ENCODE measurements around the gene MAT2B.
A peak's percentile ranks its signal among the peaks of the same experiment; 100 is the strongest.

MAT2B gene

DNA sequence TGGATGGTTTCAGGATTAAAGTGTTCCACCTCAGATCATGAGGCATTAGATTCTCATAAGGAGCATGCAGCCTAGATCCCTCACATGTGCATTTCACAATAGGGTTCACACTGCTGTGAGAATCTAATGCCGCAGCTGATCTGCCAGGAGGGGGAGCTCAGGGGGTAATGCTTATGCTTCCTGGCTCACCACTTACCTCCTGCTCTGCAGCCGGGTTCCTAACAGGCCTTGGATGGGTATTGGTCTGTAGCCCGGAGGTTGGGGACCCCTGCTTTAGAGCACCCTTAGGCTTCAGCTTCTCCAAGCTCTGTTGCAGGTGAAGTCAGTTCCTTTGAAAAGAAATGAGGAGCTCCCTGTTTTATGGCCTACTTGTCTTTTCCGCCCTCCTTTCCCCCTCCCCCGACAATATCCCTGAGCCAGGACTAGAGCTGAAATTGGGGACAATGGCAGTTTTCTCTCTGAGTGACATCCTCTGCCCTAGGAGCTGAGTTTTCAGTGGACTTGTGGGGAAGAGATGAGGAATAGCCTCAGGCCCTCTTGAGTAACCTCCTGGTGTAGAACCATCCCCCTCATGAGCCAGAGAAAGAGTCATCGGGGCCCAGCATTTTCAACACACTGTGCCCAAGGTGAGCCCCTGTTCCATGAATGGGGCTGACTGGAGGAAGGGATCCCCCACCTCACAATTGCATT is 16.2 kb upstream of the MAT2B start:
- Mint-ChIP-seq H3K27me3 (no peaks in the 10 kb centered on the region), H3K9me3 (no peaks in the 10 kb centered on the region), H3K36me3 (no peaks in the 10 kb centered on the region), H3K4me3 (no peak overlapping the region), H3K4me1 (no peaks in the 10 kb centered on the region), H3K27ac (no peak overlapping the region)
- DNase-seq (ENCODE audit: low spot score in 2 of 2) (no peak), ATAC-seq (ENCODE audit: low read depth) (no peak)

DNA sequence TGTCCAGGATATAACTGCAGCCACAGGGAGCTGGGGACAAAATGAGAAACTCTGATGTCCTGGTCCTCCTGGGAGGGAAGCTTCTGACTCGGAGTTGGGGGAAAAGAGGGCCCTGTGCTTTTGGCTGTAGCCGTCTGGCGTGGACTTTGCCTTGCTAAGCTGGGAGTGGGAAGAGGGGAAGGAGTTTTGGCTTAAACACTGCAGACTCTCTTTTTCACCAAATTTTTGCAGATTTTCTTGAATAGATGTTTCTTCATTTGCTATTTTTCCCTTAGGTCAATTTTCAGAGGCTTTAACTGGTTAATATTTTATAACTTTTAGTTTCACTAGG is 15.7 kb upstream of the MAT2B start:
- no peaks in the 10 kb centered on the region for H3K4me1 Mint-ChIP-seq
- no peaks in the 10 kb centered on the region for H3K9me3 Mint-ChIP-seq
- H3K27ac Mint-ChIP-seq: no peak overlapping the region
- ATAC-seq (ENCODE audit: low read depth) (no peak), DNase-seq (ENCODE audit: low spot score in 2 of 2) (no peak)
- no peak overlapping the region for H3K4me3 Mint-ChIP-seq
- H3K27me3 Mint-ChIP-seq: no peaks in the 10 kb centered on the region
- no peaks in the 10 kb centered on the region for H3K36me3 Mint-ChIP-seq

DNA sequence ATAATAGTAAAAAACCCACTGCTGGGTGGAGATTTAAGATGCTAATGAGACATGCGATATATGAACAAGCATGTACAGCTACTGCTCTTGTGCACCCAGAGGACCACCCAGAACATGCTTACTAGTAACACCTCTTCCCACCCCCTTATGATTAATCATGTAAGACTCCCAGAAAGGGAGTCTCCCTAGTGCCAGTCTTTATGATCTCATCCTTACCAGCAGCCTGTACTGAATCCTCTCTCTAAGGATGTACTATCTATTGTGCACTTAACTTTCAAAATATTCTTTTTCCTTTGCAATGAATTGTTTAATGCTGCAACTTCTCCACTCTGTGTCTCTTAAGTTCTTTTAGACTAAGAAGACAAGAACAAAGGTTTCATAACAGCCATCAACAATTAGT is 9.1 kb upstream of the MAT2B start:
- Mint-ChIP-seq H3K27me3 (no peaks in the 10 kb centered on the region), H3K36me3 (no peaks in the 10 kb centered on the region), H3K4me1 (no peaks in the 10 kb centered on the region), H3K9me3 (no peaks in the 10 kb centered on the region), H3K27ac (no peak overlapping the region), H3K4me3 (no peak overlapping the region)
- DNase-seq (ENCODE audit: low spot score in 2 of 2): no peak
- no peak for ATAC-seq (ENCODE audit: low read depth)

DNA sequence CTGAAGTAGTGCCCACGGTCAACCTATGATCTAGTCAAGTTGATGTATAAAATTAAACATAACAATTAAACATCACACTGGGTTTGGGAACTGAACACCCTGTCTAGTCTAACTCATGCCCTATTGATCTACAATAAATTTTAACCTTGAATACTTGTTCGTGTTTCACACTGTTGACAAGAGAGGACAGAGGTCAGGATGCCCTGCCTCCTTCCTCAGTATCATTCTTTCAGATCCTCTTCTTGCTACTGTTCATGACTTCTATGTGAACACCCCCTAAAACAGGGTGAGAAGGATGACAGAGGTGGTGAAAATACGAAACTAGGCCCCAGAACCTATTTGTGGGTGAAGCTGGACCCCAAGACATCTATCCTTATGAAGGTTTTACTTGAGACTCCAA is 8.1 kb upstream of the MAT2B start:
- DNase-seq (ENCODE audit: low spot score in 2 of 2): no peak
- H3K9me3 Mint-ChIP-seq: no peaks in the 10 kb centered on the region
- no peak for ATAC-seq (ENCODE audit: low read depth)
- no peak overlapping the region for H3K4me3 Mint-ChIP-seq
- no peaks in the 10 kb centered on the region for H3K27me3 Mint-ChIP-seq
- H3K4me1 Mint-ChIP-seq: no peaks in the 10 kb centered on the region
- H3K36me3 Mint-ChIP-seq: no peaks in the 10 kb centered on the region
- no peak overlapping the region for H3K27ac Mint-ChIP-seq

DNA sequence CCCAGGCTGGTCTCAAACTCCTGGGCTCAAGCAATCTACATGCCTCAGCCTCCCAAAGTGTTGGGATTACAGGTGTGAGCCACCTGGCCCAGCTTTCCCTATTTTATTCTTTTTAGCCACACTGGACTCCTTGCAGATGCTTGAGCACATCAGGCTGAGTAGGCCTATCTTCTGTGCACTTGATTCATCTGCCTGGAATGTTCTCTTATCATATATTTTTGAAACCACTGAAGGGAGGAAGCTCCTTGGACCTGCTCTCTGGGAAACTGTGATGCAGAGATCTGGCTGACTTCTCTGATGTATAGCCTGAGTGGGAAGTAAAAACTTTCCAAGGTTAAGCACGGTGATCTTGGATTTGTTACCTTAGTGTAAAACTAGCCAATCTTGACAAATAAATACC is 6.5 kb upstream of the MAT2B start:
- Mint-ChIP-seq H3K4me3 (no peak overlapping the region), H3K9me3 (no peaks in the 10 kb centered on the region), H3K27ac (no peak overlapping the region), H3K27me3 (no peaks in the 10 kb centered on the region), H3K36me3 (no peaks in the 10 kb centered on the region), H3K4me1 (peaks cover 9% of the 10 kb centered on the region)
- ATAC-seq (ENCODE audit: low read depth) (no peak), DNase-seq (ENCODE audit: low spot score in 2 of 2) (no peak)

DNA sequence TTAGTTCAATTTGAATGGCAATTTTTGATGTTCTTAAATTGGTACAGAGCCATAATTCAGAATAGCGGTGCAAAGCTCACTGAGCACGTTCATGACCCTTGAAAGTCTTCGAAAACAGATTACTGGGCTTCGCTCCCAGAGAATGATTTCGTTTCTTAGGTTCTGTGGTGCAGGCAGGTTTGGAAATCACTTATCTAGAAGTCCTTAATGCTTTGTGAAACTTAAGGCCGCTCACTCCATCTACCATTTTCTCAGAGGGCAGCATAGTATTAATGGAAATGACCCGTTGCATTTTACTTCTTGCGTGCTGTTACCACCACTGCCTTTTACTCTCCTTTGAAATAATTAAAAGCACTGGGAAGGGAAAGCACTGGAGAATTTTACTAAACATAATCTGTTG is 2.9 kb upstream of the MAT2B start:
- Mint-ChIP-seq H3K27me3 (no peaks in the 10 kb centered on the region), H3K27ac (peak overlapping the region; percentile 100), H3K9me3 (no peaks in the 10 kb centered on the region), H3K4me3 (peak overlapping the region; percentile 82), H3K36me3 (no peaks in the 10 kb centered on the region), H3K4me1 (peaks cover 22% of the 10 kb centered on the region)
- ATAC-seq (ENCODE audit: low read depth) (no peak), DNase-seq (ENCODE audit: low spot score in 2 of 2) (no peak)

DNA sequence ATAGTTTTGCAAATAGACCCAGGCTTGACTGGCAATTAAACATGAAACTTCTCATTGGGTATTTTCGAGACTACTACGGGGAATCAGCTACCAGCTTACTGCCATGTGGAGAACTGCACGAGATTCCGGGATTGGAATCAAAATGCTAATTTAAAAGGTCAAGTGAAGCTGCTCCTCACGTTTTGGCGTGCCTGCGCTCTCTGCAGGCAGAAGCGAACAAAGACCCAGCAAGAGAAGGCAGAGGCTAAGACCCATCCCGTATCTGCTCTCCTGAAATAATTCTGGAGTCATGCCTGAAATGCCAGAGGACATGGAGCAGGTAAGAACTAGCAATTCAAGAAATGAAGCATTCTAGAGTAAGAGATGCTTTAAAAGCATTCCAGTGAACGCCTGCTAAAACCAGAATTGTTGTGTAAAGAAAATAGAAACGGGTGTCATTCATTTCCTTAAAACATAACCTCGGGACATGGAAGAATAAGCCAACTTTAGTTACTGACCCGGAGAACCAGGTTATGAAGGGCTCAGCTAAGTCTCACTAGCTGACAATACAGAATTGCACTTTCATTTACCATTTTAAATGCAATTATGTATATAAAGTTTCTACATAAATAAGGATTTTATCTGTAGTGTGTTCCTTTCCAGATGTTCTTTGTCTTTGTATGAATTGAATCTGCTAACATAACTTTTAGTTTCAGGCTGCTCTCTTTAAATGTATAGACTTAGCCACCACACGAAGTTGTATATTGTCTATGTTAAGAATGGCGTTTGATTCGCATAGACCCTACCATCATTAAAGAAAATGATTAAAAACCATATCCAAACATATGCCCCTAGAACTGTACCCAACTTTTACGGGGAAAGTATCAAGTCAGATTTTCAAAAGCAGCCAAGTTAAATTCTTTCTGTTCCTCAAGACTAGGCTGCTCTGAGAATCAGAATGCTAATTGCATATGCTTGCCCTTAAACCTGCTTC is 2.0 kb upstream of the MAT2B start:
- peaks cover 28% of the 10 kb centered on the region for H3K4me1 Mint-ChIP-seq
- no peaks in the 10 kb centered on the region for H3K9me3 Mint-ChIP-seq
- H3K27me3 Mint-ChIP-seq: no peaks in the 10 kb centered on the region
- DNase-seq (ENCODE audit: low spot score in 2 of 2): no peak
- ATAC-seq (ENCODE audit: low read depth): no peak
- no peaks in the 10 kb centered on the region for H3K36me3 Mint-ChIP-seq
- peak overlapping the region; percentile 89 for H3K4me3 Mint-ChIP-seq
- peak overlapping the region; percentile 100 for H3K27ac Mint-ChIP-seq

DNA sequence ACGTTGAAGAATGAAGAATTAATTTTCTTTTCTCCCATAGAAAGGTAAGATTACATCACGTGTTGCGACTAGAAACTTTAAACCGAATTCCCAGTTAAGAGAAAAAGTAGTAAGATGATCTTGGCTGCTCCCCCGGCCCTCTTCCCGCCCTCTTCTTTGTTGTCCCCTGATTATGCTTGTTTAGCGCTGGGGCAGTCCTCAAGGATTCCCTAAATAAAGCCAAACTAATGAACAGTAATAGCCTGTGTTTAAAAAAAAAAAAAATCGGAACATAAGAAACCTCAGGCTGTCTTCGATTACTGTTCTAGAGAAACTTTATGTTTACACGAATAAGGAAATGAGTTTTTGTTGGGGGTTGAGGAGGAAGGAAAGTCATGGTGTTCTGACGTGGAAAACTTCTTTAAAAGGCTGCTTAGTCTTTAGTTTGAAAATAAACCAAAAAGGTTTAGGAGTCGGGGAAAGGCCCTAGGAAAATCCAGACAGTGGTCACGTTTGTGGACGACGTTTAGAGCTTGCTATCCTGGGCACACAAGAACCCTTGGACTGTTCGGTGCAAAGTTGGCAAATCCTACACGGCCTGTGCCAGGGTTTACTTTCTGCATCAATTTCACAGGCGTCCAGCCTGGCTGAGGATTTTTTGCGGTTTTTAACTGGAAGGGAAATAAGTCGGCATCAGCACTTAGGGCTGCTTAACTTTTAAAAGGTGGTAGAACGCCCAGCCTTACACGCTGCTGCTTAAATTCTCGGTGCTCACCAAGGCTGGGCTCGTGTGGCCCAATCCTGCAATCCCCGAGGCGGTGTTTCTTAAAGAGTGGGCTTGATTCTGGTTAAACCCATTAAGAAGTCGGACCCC is 1.1 kb upstream of the MAT2B start:
- DNase-seq (ENCODE audit: low spot score in 2 of 2) (peak in 1 of 2 donors; percentile 2), ATAC-seq (ENCODE audit: low read depth) (no peak)
- Mint-ChIP-seq H3K27me3 (no peaks in the 10 kb centered on the region), H3K36me3 (no peaks in the 10 kb centered on the region), H3K27ac (peak overlapping the region; percentile 100), H3K9me3 (no peaks in the 10 kb centered on the region), H3K4me3 (peak overlapping the region; percentile 89), H3K4me1 (peaks cover 35% of the 10 kb centered on the region)

DNA sequence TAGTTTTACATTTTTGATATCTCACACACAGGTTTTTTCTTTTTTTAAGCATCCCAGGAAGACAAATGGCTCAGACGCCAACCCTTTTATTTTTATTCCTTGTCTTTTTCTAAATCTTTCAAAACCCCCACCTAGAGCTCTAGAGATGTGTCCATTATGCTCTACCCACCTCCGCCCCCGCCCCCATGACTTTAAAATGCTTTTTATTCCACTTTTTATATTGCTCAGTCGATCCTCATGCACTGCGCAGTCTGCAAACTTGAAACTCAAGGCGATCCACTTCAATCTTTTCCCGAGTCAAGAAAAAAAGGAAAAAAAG is 411 bp upstream of the MAT2B start:
- H3K9me3 Mint-ChIP-seq: no peaks in the 10 kb centered on the region
- peak overlapping the region; percentile 89 for H3K4me3 Mint-ChIP-seq
- no peak for DNase-seq (ENCODE audit: low spot score in 2 of 2)
- peaks cover 37% of the 10 kb centered on the region for H3K4me1 Mint-ChIP-seq
- peak; percentile 1 for ATAC-seq (ENCODE audit: low read depth)
- no peaks in the 10 kb centered on the region for H3K27me3 Mint-ChIP-seq
- peak overlapping the region; percentile 100 for H3K27ac Mint-ChIP-seq
- H3K36me3 Mint-ChIP-seq: no peaks in the 10 kb centered on the region

DNA sequence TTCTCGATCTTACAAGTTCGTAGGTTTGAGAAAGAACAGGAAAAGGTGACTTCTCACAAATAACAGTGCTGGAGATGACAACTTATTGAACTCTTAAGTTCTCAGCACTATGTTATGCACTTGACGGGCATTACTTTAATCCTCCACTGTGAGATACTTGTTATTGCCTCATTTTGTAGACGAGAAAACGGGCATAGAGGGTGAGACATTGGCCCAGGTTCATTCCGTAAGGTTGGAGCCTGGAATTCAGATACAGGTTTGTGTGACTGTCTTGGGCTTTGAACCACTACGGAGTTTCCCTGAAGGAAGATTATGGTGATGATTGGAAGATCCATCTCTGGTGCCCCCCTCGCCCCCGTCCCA is 657 bp downstream of the MAT2B start:
- ATAC-seq (ENCODE audit: low read depth) (peak; percentile 11), DNase-seq (ENCODE audit: low spot score in 2 of 2) (no peak)
- Mint-ChIP-seq H3K4me3 (peak overlapping the region; percentile 89), H3K36me3 (no peaks in the 10 kb centered on the region), H3K9me3 (no peaks in the 10 kb centered on the region), H3K4me1 (peaks cover 37% of the 10 kb centered on the region), H3K27ac (peak overlapping the region; percentile 100), H3K27me3 (no peaks in the 10 kb centered on the region)

DNA sequence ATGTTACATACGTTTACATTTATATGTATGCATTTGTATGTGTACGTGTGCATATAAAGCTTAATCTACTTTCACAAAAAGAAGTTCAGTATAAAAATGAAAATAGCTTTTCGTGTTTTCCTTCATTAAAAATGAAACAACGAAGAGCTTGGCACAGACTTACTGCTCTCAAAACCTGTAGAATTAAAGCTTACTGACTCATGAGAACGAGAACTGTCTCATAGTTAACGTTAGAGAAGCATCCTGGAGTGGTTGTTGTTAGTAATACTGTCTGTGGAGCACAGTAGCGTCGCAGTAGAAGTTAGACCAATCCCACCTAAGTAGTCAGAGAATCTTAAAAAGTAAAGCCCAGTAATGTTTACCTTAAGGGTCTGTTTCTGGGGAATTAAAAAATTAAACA is 1.3 kb downstream of the MAT2B start:
- H3K9me3 Mint-ChIP-seq: no peaks in the 10 kb centered on the region
- ATAC-seq (ENCODE audit: low read depth): no peak
- H3K27ac Mint-ChIP-seq: peak overlapping the region; percentile 100
- no peaks in the 10 kb centered on the region for H3K36me3 Mint-ChIP-seq
- H3K27me3 Mint-ChIP-seq: no peaks in the 10 kb centered on the region
- DNase-seq (ENCODE audit: low spot score in 2 of 2): no peak
- H3K4me3 Mint-ChIP-seq: peak overlapping the region; percentile 89
- H3K4me1 Mint-ChIP-seq: peaks cover 38% of the 10 kb centered on the region

DNA sequence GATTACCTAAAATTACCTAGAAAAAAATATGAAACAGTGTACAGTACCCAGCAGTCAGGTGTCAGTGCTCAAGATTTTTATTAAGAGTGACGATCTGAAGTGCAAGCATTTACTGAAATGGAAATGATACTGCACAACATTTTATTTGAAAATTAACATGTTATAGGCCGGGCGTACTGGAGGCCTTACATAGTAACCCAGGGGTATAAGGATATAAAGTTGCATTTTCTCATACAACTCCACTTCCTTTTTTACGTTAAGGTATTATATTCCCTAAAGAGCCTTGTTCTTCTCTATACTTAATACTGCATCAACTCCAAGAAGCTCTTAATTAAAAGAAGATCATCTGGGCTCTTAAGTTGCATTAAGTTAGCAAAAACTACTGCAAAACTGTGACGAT is 3.3 kb downstream of the MAT2B start:
- peak overlapping the region; percentile 100 for H3K27ac Mint-ChIP-seq
- H3K36me3 Mint-ChIP-seq: peaks cover 3% of the 10 kb centered on the region
- no peaks in the 10 kb centered on the region for H3K27me3 Mint-ChIP-seq
- H3K9me3 Mint-ChIP-seq: no peaks in the 10 kb centered on the region
- H3K4me1 Mint-ChIP-seq: peaks cover 33% of the 10 kb centered on the region
- DNase-seq (ENCODE audit: low spot score in 2 of 2) (no peak), ATAC-seq (ENCODE audit: low read depth) (no peak)
- H3K4me3 Mint-ChIP-seq: peak overlapping the region; percentile 75

DNA sequence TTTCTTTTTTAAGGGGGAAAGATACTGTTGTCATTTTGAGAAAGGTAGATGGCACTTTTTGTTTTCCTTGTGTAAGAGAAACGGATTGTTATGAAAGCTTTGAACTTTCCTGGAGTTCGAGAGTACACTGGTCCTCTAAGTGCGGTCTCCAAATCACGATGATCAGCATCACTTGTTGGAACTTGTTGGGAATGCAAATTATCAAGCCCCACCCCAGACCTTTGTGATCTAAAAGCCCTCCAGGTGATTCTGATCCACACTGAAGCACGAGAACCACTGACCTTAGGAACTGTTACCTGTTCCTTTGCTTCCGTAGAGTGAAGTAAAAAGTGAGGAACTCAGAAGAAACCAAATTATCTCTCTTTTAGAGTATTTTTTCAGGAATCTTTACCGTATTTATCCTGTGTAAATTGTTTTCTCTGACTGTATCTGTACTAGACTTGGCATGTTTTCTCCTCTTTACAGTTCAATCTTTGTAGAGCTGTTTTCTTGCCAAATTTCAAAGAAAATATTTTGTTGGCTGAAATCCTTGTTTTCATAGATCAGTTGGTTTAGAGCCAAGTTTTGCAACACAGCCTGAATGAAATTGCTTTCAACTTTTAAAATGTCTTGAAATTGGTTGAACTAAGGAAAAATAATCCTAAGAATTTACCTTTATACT is 4.0 kb downstream of the MAT2B start:
- H3K9me3 Mint-ChIP-seq: no peaks in the 10 kb centered on the region
- DNase-seq (ENCODE audit: low spot score in 2 of 2) (no peak), ATAC-seq (ENCODE audit: low read depth) (no peak)
- peaks cover 3% of the 10 kb centered on the region for H3K36me3 Mint-ChIP-seq
- no peaks in the 10 kb centered on the region for H3K27me3 Mint-ChIP-seq
- peak overlapping the region; percentile 100 for H3K27ac Mint-ChIP-seq
- H3K4me1 Mint-ChIP-seq: peaks cover 26% of the 10 kb centered on the region
- H3K4me3 Mint-ChIP-seq: peak overlapping the region; percentile 75

DNA sequence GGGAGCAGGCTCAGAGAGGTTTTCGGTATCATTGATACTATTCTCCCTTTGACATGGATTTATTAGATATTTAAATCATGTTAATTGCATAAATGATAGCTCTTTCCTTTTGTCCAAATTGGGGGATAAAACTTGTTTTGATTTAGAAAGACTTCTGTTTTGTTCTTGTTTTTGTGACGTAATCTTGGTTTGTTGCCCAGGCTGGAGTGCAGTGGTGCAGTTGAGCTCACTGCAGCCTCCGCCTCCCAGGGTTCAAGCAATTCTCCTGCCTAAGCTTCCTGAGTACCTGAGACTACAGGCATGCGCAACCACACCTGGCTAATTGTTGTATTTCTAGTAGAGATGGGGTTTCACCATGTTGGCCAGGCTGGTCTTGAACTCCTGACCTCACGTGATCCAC is 7.1 kb downstream of the MAT2B start:
- DNase-seq (ENCODE audit: low spot score in 2 of 2) (no peak), ATAC-seq (ENCODE audit: low read depth) (no peak)
- no peak overlapping the region for H3K4me3 Mint-ChIP-seq
- H3K27ac Mint-ChIP-seq: no peak overlapping the region
- H3K4me1 Mint-ChIP-seq: peaks cover 18% of the 10 kb centered on the region
- H3K9me3 Mint-ChIP-seq: no peaks in the 10 kb centered on the region
- H3K27me3 Mint-ChIP-seq: no peaks in the 10 kb centered on the region
- H3K36me3 Mint-ChIP-seq: peaks cover 7% of the 10 kb centered on the region
